Measurements from ENCODE around the gene TTL. TPM values are rescaled to one million over a fixed set of nuclear protein-coding genes. Genes with fewer than 3 reads are reported as not detected.
A peak's percentile ranks its signal among the peaks of the same experiment; 100 is the strongest.

TTL gene
- total RNA-seq, 1 experiment from 2014 or later, result 58.9 TPM

DNA sequence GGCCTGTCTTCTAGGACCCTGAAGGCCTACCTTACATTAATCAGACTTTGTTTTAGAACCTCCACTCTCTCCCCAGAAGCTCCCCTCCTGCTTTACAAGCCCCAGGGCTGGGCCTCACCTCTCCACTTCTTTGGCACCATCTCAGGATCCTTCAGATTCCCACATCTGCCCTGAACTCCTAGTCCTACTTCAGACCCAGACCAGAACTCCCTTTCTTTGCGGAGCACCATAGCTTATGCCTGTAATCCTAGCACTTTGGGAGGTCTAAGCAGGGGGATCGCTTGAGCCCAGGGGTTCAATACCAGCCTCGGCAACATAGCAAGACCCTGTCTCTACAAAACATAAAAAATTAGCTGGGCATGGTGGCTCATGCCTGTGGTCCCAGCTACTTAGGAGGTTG is 103.4 kb downstream of the TTL start:
- Histone ChIP-seq H2BK120ac (ENCODE audit: low read depth, low read length, poor library complexity, severe bottlenecking) (no peak overlapping the region), H3K27me3 (ENCODE audit: insufficient read depth, low read length) (no peaks in the 10 kb centered on the region), H3K14ac (ENCODE audit: insufficient read depth, low read length) (no peak overlapping the region), H3K79me2 (ENCODE audit: insufficient read depth, low read length) (no peaks in the 10 kb centered on the region), H2BK12ac (ENCODE audit: insufficient read length, low read depth, low read length) (no peak overlapping the region), H3K79me1 (ENCODE audit: insufficient read depth, low read depth, low read length, poor library complexity, severe bottlenecking) (no peaks in the 10 kb centered on the region), H3K9ac (ENCODE audit: extremely low read depth, insufficient read length, low read length) (no peak overlapping the region), H2BK15ac (ENCODE audit: low read depth, low read length) (no peak overlapping the region), H3K9me3 (ENCODE audit: control insufficient read depth, low read depth, low read length) (no peaks in the 10 kb centered on the region), H3K27ac (ENCODE audit: insufficient read length, low read depth, low read length) (peak overlapping the region; percentile 79), H4K91ac (ENCODE audit: insufficient read length, low read depth, low read length) (no peak overlapping the region), H3K4me1 (ENCODE audit: insufficient read depth, low read length) (no peaks in the 10 kb centered on the region), H2BK5ac (ENCODE audit: insufficient read length, low read length) (no peak overlapping the region), H2AFZ (ENCODE audit: low read length) (no peak overlapping the region), H2AK5ac (ENCODE audit: insufficient read length, low read length) (no peak overlapping the region), H3K4ac (ENCODE audit: low read depth, low read length) (no peak overlapping the region; the same call in 1 of the 2 replicates), H4K20me1 (ENCODE audit: control insufficient read depth, insufficient read depth, insufficient read length) (no peaks in the 10 kb centered on the region), H3K23me2 (ENCODE audit: insufficient read length, low read depth, low read length, poor library complexity, severe bottlenecking) (peaks cover 13% of the 10 kb centered on the region), H3K23ac (ENCODE audit: insufficient read length, low read depth, low read length) (no peak overlapping the region), H3K4me2 (ENCODE audit: insufficient read depth, insufficient read length, low read length) (peak overlapping the region; percentile 88), H4K8ac (replicated peaks; ENCODE audit: insufficient read length, low read depth, low read length) (no peak overlapping the region), H3T11ph (ENCODE audit: low read length) (no peak overlapping the region), H4K5ac (ENCODE audit: insufficient read length, low read depth, low read length) (no peak overlapping the region), H3K56ac (ENCODE audit: insufficient read length, low read depth, low read length) (no peak overlapping the region), H2BK20ac (ENCODE audit: low read depth, low read length, poor library complexity, severe bottlenecking) (no peak overlapping the region), H3K18ac (ENCODE audit: insufficient read length, low read depth, low read length) (no peak overlapping the region)
- Mint-ChIP-seq H3K4me3 (peak overlapping the region; percentile 86 to 95), H3K27me3 (ENCODE audit: low read depth) (no peaks in the 10 kb centered on the region; the same call in 1 of the 2 replicates), H3K4me1 (peaks cover 20% of the 10 kb centered on the region in 2 experiments), H3K27ac (peak overlapping the region; percentile 99 to 100 (median 99); a peak in 6 of 7 replicates), H3K9me3 (no peaks in the 10 kb centered on the region), H3K36me3 (ENCODE audit: insufficient read depth in 1 of 3, low read depth in 3 of 3) (peaks cover 13 to 26% (median 19%) of the 10 kb centered on the region in 3 experiments)
- no peak for DNase-seq
- no peak for TF ChIP-seq CTCF (conservative IDR thresholded peaks at IDR 0.05)
- no CpG with 5 or more reads among the region's 3 CpGs for WGBS (ENCODE audit: extremely low coverage, insufficient read length, low lambda C conversion rate)

Data from H9 (cell line).